HepG2 (cell line): Measurements from ENCODE around the gene KANSL1L. TPM values are rescaled to one million over a fixed set of nuclear protein-coding genes. Genes with fewer than 3 reads are reported as not detected.
"Not testable (repeated sequence)": the region's sequence is repeated elsewhere in the genome, so short reads cannot be mapped to it uniquely, and the experiment has no call there.

Experiments
- ATAC-seq: fragments of 200-7000 bp; cut with Tn5 transposase; 3 replicates; pipeline ENCODE4 v1.9.1; 2020; ENCODE audit warnings: mild to moderate bottlenecking, moderate library complexity
- BruUV-seq: library from RNA; stranded (reverse); fragments of 400-500 nt; replicated peaks from 2 replicates; lab custom pipeline; 2021; lab: Mats Ljungman, UMichigan
- CTCF ChIA-PET: fragments of 300-600 bp; formaldehyde crosslinking; extraction: SDS; loops from one replicate; lab custom pipeline; 2021; ENCODE audit warnings: low total read pairs, inconsistent platforms, low intra/inter-chr PET ratio; lab: Yijun Ruan, JAX
- POLR2A ChIA-PET: fragments of 350-600 bp; sonication (Branson Sonifier 250); formaldehyde crosslinking; loops from one replicate; lab custom pipeline; 2020; ENCODE audit warnings: antibody characterized with exemption, inconsistent platforms; lab: Yijun Ruan, JAX
- DNase-seq: peaks from one replicate; pipeline ENCODE4 v3.0.0-alpha.2; 2015; ENCODE audit warnings: low spot score
- FAIRE-seq: peaks from 3 replicates; lab custom pipeline; 2011; peaks lifted over from hg19 to GRCh38; lab: Jason Lieb, UNC
- H2AFZ ChIP-seq: one replicate; pipeline ENCODE4 v1.6.1; 2011; ENCODE audit warnings: low read length, inconsistent platforms
- H3K27ac ChIP-seq: fragments of 300-600 bp; 3 replicates; pipeline ENCODE4 v1.8.0; 2011; ENCODE audit warnings: mixed run types, mild to moderate bottlenecking, mixed read lengths, low read length, inconsistent platforms; ENCODE audit not compliant: insufficient read depth; ENCODE audit errors: extremely low read length
- H3K27me3 ChIP-seq, 2 experiments: fragments of 200-600 bp in 1 of 2; 2 replicates in 1 of 2; 3 replicates in 1 of 2; pipeline versions ENCODE4 v1.6.0 to v1.8.0; 2011; ENCODE audit warnings: low read length in 2 of 2, mild to moderate bottlenecking in 2 of 2, moderate library complexity in 2 of 2, inconsistent platforms in 1 of 2; ENCODE audit not compliant: insufficient read depth in 2 of 2, control insufficient read depth in 1 of 2
- H3K36me3 ChIP-seq, 2 experiments: fragments of 200-600 bp in 1 of 2; replicated peaks in 1 of 2; 2 replicates in 1 of 2; 3 replicates in 1 of 2; pipeline versions ENCODE4 v1.5.1 to v1.8.0; 2011; ENCODE audit warnings: low read length in 2 of 2, inconsistent platforms in 1 of 2; ENCODE audit not compliant: insufficient read depth in 2 of 2, control insufficient read depth in 1 of 2
- H3K4me1 ChIP-seq: 2 replicates; pipeline ENCODE4 v1.5.1; 2012; ENCODE audit warnings: low read length, inconsistent platforms; ENCODE audit not compliant: insufficient read depth
- H3K4me2 ChIP-seq: 2 replicates; pipeline ENCODE4 v1.6.0; 2011; ENCODE audit warnings: low read depth, low read length, inconsistent platforms
- H3K4me3 ChIP-seq, 3 experiments: fragments of 200-600 bp in 1 of 3; sonication (generic), shearing (Covaris generic) in 1 of 3; replicated peaks in 1 of 3; 2 replicates each; pipeline ENCODE4 v1.5.1; 2011 to 2016; ENCODE audit warnings: low read length in 3 of 3, inconsistent platforms in 2 of 3, low read depth in 2 of 3, mild to moderate bottlenecking in 2 of 3, control low read depth in 1 of 3, mixed read lengths in 1 of 3; ENCODE audit not compliant: insufficient read depth in 1 of 3
- H3K79me2 ChIP-seq: one replicate; pipeline ENCODE4 v1.6.1; 2011; ENCODE audit warnings: low read length, inconsistent platforms; ENCODE audit not compliant: insufficient read depth
- H3K9ac ChIP-seq: 2 replicates; pipeline ENCODE4 v1.6.0; 2011; ENCODE audit warnings: mild to moderate bottlenecking, low read depth, low read length, inconsistent platforms; ENCODE audit not compliant: insufficient read depth
- H3K9me3 ChIP-seq: 2 replicates; pipeline ENCODE4 v1.5.1; 2012; ENCODE audit warnings: mild to moderate bottlenecking, low read length
- H4K20me1 ChIP-seq: 2 replicates; pipeline ENCODE4 v1.6.0; 2011; ENCODE audit warnings: inconsistent platforms, mild to moderate bottlenecking, low read length, moderate library complexity; ENCODE audit not compliant: insufficient read depth
- ATAD3A ChIP-seq: sonication (generic); formaldehyde crosslinking; IDR thresholded peaks from 2 replicates; pipeline ENCODE4 v1.4.0; 2020; ENCODE audit warnings: missing genetic modification reagents
- CAMTA2 ChIP-seq: sonication (generic); formaldehyde crosslinking; IDR thresholded peaks from 2 replicates; pipeline ENCODE4 v1.4.0; 2020; ENCODE audit warnings: mild to moderate bottlenecking, missing genetic modification reagents, borderline replicate concordance
- EHMT2 ChIP-seq: fragments of 200-600 bp; sonication (generic); IDR thresholded peaks from 2 replicates; pipeline ENCODE4 v1.7.0; 2017; ENCODE audit warnings: antibody characterized with exemption, low read depth, low read length, borderline replicate concordance
- GTF3A ChIP-seq: sonication (generic); formaldehyde crosslinking; conservative IDR thresholded peaks from 2 replicates; pipeline ENCODE4 v1.4.0; 2020; ENCODE audit warnings: mild to moderate bottlenecking, missing genetic modification reagents
- SIN3A ChIP-seq: IDR thresholded peaks from 2 replicates; pipeline ENCODE4 v1.6.1; 2011; ENCODE audit warnings: low read depth, mild to moderate bottlenecking, control low read depth, low read length, borderline replicate concordance
- TAF1 ChIP-seq: sonication (generic); formaldehyde crosslinking; IDR thresholded peaks from 2 replicates; pipeline ENCODE4 v1.4.0; 2020; ENCODE audit warnings: missing genetic modification reagents
- TEAD2 ChIP-seq: sonication (generic); formaldehyde crosslinking; IDR thresholded peaks from 2 replicates; pipeline ENCODE4 v1.9.0; 2021; ENCODE audit warnings: missing genetic modification reagents
- TEAD3 ChIP-seq: optimal IDR thresholded peaks from 2 replicates; pipeline ENCODE3; 2016; ENCODE audit warnings: borderline replicate concordance
- ZNF282 ChIP-seq: fragments of 450-650 bp; IDR thresholded peaks from 2 replicates; pipeline ENCODE4 v1.6.1; 2018; ENCODE audit not compliant: partially characterized antibody
- ZNF772 ChIP-seq: sonication (generic); formaldehyde crosslinking; IDR thresholded peaks from 2 replicates; pipeline ENCODE4 v1.5.0; 2020; ENCODE audit warnings: mild to moderate bottlenecking, missing genetic modification reagents
- WGBS: methylation state at CpG from one replicate; pipeline ENCODE4 v1.1.6; 2017; ENCODE audit warnings: low lambda C conversion rate; 5-methylcytosine and 5-hydroxymethylcytosine counted together
- in situ Hi-C: cut with HindIII; loops from 2 replicates; pipeline ENCODE4 v1.10.0; 2017; ENCODE audit warnings: low pct_unique_long_range_greater_than_20kb; ENCODE audit not compliant: extremely low pct_ligation_motif_present
- intact Hi-C: fragments of 100-400 bp; cut with micrococcal nuclease; formaldehyde crosslinking; loops from one replicate; pipeline ENCODE4 v1.10.0; 2022; ENCODE audit not compliant: unreplicated experiment
- polyA plus RNA-seq, 8 experiments: library from polyadenylated mRNA; depleted of rRNA in 3 of 8; stranded (reverse) in 7 of 8; unstranded in 1 of 8; fragments of >200 nt; fragmentation: Illumina TruSeq in 4 of 8; extraction: Trizol in 4 of 8; gene quantifications; 2 replicates each; pipeline versions ENCODE4 v1.2.1 to v1.2.3, GENCODE V29; 2011 to 2016; ENCODE audit warnings: low read depth in 4 of 8, missing spikeins in 1 of 8, mixed read lengths in 1 of 8; ENCODE audit not compliant: insufficient read depth in 1 of 8
- total RNA-seq, 5 experiments: library from RNA; depleted of rRNA; stranded (reverse); fragments of >200 nt; fragmentation: Illumina TruSeq; extraction: Trizol; gene quantifications; 2 replicates each; pipeline ENCODE4 v1.2.3, GENCODE V29; 2016; ENCODE audit warnings: low read depth in 1 of 5
- TF ChIP-seq, protein P1 (sequence below): IDR thresholded peaks from 2 replicates; pipeline ENCODE4 v1.4.0; 2020; ENCODE audit warnings: mild to moderate bottlenecking, missing genetic modification reagents
- TF ChIP-seq, protein P2 (sequence below), 2 experiments: sonication (generic) in 1 of 2; formaldehyde crosslinking in 1 of 2; IDR thresholded peaks; 2 replicates each; pipeline versions ENCODE4 v1.4.0 to v1.6.1; 2018 to 2020; ENCODE audit warnings: missing genetic modification reagents in 2 of 2, borderline replicate concordance in 1 of 2, low read depth in 1 of 2, mild to moderate bottlenecking in 1 of 2, missing biosample characterization in 1 of 2
- TF ChIP-seq, protein P3 (sequence below): sonication (generic); formaldehyde crosslinking; IDR thresholded peaks from 2 replicates; pipeline ENCODE4 v1.5.0; 2020; ENCODE audit warnings: missing genetic modification reagents
- TF ChIP-seq, protein P4 (sequence below): IDR thresholded peaks from 2 replicates; pipeline ENCODE4 v1.6.1; 2016; ENCODE audit warnings: control low read depth

KANSL1L gene
- total and polyA plus RNA-seq, 2 of the 13 experiments (the other 11 are each of a cell fraction or from before 2014, with no cell fraction given): 5.4 to 10.3 TPM

DNA sequence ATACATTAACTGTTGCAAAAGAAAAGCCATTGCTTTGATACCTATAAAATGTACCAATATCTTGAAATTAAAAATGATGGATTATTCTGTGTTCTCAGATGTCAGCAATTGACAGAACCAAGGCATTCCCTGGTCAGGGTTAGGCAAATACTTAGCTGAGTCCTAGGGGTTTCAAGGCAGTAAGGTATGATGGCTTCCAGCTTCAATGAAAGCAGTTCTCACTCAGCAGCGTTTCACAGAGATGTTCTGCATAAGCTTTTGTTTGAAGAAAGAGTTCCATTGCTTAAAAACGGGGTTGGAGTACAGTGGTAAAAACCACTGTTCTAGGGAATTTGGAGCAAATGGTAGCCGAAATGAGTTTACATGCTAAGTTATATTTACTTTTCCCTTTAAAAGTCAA, 17.0 kb upstream of the KANSL1L start (continued):
- TF ChIP-seq, protein P1, sequence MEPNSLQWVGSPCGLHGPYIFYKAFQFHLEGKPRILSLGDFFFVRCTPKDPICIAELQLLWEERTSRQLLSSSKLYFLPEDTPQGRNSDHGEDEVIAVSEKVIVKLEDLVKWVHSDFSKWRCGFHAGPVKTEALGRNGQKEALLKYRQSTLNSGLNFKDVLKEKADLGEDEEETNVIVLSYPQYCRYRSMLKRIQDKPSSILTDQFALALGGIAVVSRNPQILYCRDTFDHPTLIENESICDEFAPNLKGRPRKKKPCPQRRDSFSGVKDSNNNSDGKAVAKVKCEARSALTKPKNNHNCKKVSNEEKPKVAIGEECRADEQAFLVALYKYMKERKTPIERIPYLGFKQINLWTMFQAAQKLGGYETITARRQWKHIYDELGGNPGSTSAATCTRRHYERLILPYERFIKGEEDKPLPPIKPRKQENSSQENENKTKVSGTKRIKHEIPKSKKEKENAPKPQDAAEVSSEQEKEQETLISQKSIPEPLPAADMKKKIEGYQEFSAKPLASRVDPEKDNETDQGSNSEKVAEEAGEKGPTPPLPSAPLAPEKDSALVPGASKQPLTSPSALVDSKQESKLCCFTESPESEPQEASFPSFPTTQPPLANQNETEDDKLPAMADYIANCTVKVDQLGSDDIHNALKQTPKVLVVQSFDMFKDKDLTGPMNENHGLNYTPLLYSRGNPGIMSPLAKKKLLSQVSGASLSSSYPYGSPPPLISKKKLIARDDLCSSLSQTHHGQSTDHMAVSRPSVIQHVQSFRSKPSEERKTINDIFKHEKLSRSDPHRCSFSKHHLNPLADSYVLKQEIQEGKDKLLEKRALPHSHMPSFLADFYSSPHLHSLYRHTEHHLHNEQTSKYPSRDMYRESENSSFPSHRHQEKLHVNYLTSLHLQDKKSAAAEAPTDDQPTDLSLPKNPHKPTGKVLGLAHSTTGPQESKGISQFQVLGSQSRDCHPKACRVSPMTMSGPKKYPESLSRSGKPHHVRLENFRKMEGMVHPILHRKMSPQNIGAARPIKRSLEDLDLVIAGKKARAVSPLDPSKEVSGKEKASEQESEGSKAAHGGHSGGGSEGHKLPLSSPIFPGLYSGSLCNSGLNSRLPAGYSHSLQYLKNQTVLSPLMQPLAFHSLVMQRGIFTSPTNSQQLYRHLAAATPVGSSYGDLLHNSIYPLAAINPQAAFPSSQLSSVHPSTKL (CRISPR knock-in tag): no peak
- TF ChIP-seq, protein P2, sequence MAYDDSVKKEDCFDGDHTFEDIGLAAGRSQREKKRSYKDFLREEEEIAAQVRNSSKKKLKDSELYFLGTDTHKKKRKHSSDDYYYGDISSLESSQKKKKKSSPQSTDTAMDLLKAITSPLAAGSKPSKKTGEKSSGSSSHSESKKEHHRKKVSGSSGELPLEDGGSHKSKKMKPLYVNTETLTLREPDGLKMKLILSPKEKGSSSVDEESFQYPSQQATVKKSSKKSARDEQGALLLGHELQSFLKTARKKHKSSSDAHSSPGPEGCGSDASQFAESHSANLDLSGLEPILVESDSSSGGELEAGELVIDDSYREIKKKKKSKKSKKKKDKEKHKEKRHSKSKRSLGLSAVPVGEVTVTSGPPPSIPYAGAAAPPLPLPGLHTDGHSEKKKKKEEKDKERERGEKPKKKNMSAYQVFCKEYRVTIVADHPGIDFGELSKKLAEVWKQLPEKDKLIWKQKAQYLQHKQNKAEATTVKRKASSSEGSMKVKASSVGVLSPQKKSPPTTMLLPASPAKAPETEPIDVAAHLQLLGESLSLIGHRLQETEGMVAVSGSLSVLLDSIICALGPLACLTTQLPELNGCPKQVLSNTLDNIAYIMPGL (CRISPR knock-in tag; IDR thresholded peaks at IDR 0.05; ENCODE audit: borderline replicate concordance in 1 of 2, low read depth in 1 of 2): no peak
- TF ChIP-seq, protein P3, sequence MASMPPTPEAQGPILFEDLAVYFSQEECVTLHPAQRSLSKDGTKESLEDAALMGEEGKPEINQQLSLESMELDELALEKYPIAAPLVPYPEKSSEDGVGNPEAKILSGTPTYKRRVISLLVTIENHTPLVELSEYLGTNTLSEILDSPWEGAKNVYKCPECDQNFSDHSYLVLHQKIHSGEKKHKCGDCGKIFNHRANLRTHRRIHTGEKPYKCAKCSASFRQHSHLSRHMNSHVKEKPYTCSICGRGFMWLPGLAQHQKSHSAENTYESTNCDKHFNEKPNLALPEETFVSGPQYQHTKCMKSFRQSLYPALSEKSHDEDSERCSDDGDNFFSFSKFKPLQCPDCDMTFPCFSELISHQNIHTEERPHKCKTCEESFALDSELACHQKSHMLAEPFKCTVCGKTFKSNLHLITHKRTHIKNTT (CRISPR knock-in tag): no peak
- TF ChIP-seq, protein P4, sequence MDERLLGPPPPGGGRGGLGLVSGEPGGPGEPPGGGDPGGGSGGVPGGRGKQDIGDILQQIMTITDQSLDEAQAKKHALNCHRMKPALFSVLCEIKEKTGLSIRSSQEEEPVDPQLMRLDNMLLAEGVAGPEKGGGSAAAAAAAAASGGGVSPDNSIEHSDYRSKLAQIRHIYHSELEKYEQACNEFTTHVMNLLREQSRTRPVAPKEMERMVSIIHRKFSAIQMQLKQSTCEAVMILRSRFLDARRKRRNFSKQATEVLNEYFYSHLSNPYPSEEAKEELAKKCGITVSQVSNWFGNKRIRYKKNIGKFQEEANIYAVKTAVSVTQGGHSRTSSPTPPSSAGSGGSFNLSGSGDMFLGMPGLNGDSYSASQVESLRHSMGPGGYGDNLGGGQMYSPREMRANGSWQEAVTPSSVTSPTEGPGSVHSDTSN (CRISPR knock-in tag): no peak
- TF ChIP-seq ATAD3A (CRISPR knock-in tag) (no peak), TEAD3 (CRISPR knock-in tag) (no peak), ZNF772 (CRISPR knock-in tag) (no peak), EHMT2 (no peak), ZNF282 (no peak), CAMTA2 (CRISPR knock-in tag) (no peak), TEAD2 (CRISPR knock-in tag) (no peak), SIN3A (no peak), GTF3A (CRISPR knock-in tag) (no peak), TAF1 (no peak)
- TF ChIP-seq, all 625 proteins: peak for 0

DNA sequence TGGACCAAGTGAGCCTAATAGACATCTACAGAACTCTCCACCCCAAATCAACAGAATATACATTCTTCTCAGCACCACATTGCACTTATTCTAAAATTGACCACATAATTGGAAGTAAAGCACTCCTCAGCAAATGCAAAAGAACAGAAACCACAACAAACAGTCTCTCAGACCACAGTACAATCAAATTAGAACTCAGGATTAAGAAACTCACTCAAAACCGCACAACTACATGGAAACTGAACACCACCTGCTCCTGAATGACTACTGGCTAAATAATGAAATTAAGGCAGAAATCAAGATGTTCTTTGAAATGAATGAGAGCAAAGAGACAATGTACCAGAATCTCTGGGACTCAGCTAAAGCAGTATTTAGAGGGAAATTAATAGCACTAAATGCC, 12.7 kb upstream of the KANSL1L start:
- H3K4me3 ChIP-seq, H3K4me2 ChIP-seq, BruUV-seq, DNase-seq, FAIRE-seq, H3K27me3 ChIP-seq, H3K9ac ChIP-seq, H3K36me3 ChIP-seq, H4K20me1 ChIP-seq, H3K79me2 ChIP-seq, H3K27ac ChIP-seq, ATAC-seq, intact Hi-C loops, CTCF ChIA-PET, H2AFZ ChIP-seq, POLR2A ChIA-PET: not testable (repeated sequence)
- WGBS: 40% methylated on average over 1 of the region's 1 CpG
- H3K9me3 ChIP-seq: 0 out of 2 replicates have a peak, but pooled peaks cover 13% of the 10 kb centered on the region
- in situ Hi-C loops: loop anchor here (25.0 kb wide), 1 partner anchor 1797 kb away; no protein-coding TSS in a partner anchor
- H3K4me1 ChIP-seq: peaks cover 16% of the 10 kb centered on the region
